ENCODE data around the gene SRSF1.
"Not testable (repeated sequence)": the region's sequence is repeated elsewhere in the genome, so short reads cannot be mapped to it uniquely, and the experiment has no call there.

Gene SRSF1

DNA sequence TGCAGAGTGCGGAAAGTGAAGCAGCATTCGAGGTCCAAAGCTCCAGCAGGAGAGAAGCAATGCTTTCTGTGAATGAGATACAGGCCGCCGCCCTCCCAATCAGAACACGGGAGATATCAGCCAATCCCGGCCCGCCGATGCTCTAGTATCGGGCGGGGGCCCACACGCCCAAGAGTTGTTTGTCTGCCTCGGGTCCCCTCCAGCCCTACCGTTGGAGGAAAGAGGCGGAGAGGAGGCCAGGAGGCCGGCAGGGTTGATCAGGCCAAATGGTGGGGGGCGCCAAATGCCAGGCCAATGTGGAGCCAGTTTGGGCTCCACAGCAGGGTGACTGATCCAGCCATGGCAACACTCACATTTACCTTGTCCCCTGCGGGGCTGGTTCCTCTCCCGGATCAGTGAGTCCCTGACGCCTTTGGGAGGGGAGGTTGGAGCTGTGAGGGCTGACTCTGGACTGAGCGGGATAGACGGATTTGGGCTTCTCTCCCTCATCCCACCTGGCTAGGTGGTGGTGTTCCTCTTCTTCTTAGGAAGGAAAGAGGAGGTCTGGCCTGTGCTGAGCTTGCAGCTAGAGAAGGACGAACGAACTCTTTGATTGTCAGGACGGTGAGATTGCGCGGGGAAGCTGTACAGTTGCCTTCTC is 41.4 kb downstream of the SRSF1 start:
- DNase-seq (ENCODE audit: low spot score): no peak

DNA sequence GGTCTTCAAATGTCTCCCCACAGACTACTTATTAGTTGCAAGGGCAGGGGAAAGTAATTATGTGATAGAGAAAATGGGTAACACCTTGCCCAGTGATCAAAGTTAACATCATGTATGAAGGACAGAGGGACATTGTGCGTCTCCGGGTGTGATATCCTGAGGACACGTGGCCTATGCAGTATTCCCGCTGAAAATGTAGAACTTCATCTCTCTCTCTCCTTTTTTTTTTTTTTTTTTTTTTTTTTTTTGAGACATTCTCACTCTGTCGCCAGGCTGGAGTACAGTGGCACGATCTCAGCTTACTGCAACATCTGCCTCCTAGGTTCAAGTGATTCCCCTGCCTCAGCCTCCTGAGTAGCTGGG is 43.9 kb downstream of the SRSF1 start:
- DNase-seq (ENCODE audit: low spot score): no peak

DNA sequence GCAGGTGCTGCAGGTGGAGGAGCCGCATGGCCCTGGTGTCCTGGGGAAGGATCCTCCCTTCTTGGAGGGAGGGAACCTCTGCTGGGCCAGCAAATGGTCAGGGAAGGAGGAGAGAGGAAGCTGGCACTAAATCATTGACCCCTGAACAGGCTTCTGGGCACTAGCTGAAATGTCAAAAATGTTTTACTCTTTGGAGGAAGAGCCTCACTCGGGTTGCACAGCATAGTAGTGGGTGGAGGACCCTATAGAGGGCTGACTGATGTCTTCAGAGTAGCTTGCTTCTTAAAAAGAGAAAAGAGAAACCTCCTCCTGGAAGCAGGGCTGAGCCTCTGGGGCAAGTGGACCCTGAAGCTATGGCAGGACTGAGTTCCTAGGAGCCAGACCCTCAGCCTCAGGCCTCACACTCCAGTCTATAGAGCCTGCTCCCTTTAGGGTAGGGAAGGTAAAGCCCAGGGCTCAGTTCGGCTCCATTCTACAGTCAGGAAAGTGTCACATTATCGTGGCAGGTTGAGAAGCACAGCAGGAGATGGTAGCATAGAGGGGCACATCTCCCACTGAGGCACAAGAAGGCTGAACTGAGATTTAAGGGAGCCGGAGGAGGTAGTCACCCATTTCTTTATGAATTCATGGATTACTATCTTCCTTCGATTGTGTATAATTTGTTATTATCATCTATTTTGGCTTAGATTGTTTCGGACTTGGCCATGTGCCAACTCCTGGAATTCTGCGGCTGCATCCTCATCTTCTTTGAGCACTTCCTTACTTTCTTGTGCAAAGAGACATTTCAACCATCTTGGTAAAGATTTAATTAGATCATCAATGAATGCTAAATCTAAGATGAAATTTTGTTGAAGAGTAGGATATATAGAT is 44.5 kb downstream of the SRSF1 start:
- DNase-seq (ENCODE audit: low spot score): no peak

DNA sequence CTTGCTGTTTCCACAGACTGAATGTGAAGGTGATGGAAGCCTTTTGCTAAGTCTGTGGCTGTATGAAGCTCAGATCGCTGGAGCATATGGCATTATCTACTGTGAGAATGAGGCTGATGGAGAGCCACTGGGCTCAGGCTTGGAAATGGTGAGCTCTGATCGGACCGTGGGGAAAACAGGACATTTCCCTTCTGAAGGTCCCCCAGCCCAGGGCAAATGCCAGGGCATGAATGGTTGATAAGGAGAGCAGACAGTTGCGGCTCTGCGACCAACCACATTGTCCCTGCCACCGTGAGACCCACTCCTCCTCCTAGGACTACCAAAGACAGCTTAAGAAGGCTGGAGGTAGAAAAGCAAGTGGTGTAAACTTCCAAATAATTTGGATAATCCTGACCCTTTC is 47.1 kb downstream of the SRSF1 start:
- no peak for DNase-seq (ENCODE audit: low spot score)

DNA sequence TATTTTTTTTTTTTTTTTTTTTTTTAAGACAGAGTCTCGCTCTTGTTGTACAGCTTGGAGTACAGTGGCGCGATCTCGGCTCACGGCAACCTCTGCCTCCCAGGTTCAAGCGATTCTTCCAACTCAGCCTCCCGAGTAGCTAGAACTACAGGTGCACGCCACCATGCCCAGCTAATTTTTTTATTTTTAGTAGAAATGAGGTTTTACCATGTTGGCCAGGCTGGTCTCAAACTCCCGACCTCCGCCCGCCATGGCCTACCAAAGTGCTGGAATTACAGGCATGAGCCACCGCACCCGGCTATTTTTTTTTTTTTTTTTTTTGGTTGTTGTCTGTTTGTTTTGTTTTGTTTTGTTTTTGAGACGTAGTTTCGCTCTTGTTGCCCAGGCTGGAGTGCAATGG is 48.7 kb downstream of the SRSF1 start:
- not testable (repeated sequence) for DNase-seq (ENCODE audit: low spot score)

DNA sequence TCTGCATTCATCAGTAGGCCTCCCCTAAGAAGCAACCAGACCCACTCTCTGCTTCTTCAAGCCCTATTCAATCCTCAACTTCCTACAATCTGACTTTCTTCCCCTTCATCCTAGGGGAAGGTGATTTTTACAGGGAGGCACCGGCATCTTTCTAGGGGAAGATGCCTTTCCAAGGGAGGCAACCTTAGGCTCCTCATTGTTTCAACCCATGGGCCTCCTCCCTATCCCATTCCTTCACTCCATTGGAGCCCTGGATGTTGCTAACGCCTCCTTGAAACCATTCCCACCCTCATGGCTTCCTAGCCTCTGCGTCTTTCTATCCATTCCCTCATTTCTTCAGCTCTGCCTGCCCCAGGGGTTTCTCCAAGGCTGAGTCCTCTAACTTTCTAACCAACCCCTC is 49.2 kb downstream of the SRSF1 start:
- DNase-seq (ENCODE audit: low spot score): no peak

DNA sequence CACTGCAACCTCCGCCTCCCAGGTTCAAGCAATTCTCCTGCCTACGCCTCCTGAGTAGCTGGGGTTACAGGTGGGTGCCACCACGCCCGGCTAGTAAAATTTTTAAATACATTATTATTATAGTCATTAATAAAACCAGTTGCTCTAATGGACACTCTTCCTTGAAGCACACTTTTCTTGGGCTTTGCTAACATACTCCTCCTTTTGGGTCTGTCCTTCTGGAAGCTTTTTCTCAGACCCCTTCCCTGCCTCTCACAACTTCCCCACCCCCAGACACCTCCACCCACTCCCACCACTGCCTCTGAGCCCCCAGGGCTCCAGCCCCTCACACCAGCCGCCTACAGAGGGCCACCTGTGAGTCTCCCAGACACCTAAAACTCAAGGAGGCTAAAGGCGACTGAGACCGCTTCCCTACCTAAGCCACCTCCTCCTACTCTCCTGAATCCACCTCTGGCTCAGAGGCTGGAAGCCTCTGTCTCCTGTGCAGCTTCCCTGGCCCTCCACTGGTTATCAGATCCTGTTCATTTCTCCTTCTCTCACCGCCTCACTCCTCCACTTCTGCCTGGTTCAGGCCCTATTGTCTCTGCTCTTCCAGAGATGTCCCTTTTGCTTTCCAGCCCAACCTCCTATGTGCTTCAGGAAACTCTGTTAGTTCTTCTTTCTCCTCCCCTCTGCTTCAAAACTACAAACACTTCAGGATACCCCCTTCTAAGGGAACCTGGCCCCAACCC is 49.8 kb downstream of the SRSF1 start:
- no peak for DNase-seq (ENCODE audit: low spot score)

DNA sequence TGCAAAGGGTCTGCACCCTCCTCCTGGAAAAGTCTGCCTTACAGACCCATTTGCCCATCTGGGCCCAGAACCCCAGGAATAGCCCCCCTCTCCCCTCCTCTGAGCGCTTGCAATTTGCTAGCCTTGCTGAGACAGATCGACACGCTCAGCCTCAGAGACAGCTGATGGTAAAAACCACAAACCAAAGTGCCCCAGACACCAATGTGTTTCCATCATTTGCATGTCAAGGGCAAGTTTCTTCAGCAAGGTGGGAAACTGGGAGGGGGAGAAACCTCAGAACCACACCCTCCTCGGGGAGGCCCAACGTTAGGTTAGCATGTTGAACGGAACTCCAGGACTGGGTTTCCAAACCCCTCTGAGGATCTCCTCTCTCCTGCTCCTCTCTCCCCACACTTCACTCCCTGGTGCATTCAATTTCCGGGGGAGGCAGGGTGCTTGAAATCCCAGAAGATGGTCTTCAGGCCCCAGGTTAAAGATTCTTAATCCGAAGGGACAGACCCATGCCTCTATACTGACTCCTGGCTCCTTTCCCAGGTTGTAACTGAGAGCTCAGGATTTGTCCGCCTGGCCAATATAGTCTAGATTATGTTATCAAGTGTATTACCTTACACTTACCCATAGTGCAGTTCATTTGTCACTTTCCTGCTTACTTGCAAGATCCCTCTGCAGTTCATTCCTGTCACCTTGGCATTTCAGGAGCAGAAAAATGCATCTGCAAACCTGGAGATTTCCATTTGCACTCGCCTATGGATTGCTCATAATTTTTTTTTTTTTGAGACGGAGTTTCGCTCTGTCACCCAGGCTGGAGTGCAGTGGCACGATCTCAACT is 50.5 kb downstream of the SRSF1 start:
- no peak for DNase-seq (ENCODE audit: low spot score)

DNA sequence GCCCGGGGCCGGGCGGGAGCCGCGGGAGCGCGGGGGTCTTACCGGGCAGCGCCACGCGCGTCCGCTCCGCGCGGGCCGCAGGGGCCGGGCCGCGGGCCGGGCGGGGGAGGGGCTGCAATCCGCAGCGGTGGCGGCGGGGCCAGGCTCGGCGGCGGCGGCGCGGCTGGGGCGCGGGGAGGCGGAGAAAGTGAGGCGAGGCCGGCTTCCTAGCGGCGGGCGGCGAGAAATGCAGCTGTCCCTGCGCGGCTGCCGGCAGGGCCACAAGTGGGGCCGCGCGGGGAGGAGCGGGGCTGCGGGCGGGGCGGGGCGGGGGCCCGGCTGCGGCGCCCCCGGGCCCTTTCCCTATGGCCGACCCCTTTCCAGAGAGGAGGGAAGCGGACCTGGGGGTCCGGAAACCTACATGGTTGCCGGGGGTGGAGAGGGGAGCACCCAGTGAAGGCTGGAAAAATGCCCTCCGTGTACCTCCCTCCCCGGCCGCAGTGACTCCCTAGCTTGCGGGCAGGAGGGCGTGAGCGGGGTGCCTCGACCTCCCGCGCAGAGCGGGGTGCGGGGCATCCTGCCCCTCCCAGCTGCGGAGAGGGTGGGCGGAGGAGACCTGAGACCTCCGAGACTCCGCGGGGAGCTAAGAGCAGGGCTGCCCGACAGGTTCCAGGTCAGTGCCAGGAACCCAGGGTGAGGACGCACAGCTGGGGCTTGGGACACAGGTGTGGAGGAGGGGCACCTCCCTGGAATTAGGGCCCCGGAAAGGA is 51.7 kb downstream of the SRSF1 start, which contains the start of gene CUEDC1:
Gene CUEDC1, minus strand, starts transcription at position 230 of the 749 bp plus-strand sequence. CDS start 69,848 bp downstream, outside the sequence.
- DNase-seq (ENCODE audit: low spot score): peak; percentile 76

DNA sequence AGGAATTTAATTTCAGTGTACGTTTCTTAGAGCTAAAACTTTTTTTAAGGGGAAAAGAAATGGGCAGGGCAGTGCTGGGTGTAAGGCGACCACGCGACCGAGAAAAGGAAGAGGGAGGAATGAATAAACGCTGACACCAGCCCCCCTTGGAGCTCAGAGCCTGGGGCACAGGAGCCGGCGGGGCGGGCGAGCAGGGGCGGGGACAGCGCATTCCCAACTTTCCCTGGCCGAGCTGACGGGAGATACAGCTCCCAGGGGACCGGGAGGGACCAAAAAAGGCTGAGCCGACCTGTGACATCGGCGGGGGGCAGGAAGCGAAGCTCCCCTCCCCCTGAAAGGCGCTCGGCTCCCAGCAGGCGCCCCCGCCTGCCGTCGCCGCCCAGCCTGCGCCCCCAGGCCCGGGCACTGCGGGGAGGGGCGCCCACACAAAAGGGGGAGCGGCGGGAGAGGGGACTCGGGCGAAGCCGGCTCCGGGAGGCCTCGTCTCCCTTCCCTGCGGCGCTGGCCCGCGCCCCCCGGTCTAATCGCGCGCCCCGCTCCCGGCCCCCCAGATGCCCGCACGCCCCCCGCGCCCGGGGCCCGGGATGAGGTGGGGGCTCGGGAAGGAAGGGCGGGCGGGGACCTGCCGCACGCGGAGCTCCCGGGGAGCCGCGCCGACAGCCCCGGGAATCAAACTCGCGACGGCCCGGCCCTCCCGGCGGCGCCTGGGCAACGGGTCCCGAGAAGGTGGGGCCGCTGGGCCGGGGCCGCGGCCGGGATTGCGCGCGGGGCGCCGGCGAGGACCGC is 52.5 kb downstream of the SRSF1 start:
- DNase-seq (ENCODE audit: low spot score): no peak

DNA sequence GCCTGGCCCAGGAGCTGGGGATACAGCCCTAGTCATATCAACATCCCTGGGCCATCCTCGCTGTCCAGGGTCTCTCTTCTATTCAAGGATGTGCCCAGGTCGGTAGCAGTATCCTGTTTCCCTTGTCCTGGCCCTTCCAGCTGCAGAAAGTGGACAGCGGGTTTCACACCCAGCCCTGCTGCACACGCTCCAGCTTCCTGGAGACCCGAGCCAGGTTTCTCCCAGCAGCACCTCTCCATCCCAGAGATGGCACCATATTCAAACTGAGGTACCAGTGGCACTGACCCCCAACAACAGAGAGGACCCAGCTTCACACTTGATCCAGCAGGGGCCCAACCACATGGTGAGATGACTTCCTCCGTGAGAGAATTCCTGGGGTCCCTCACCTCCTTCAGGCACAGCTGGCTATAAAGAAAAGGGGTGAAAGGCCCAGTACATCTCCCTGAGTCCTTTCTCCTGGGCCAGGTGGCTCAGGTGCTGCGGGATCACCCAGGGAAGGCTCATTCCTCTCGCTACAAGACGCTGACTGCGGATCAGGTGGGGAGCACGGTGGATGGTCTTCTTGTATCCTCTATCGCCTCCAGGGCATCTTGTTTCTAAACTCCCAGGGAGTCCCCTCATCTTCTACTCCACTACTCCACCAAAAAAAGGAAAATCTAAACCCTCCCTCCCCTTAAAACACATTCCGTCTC is 53.2 kb downstream of the SRSF1 start:
- DNase-seq (ENCODE audit: low spot score): no peak
